Natural killer cell (primary cell): ENCODE data around the gene MOG. TPM values are rescaled to one million over a fixed set of nuclear protein-coding genes. Genes with fewer than 3 reads are reported as not detected.

Experiments used
- ATAC-seq, 3 donors: fragments of 150-1000 bp in 2 of 3; fragments of 200-7000 bp in 1 of 3; cut with Tn5 transposase; 1 replicate in 1 of 3; 2 replicates in 2 of 3; pipeline ENCODE4 v1.10.0; 2021; ENCODE audit warnings: mild to moderate bottlenecking in 2 of 3, moderate library complexity in 2 of 3
- DNase-seq, 2 donors: peaks; one replicate each; pipeline versions ENCODE4 v3.0.0 to v3.0.0-alpha.2; 2013 to 2021; ENCODE audit warnings: mixed read lengths in 1 of 2
- H3K27ac ChIP-seq: one replicate; pipeline ENCODE4 v1.5.1; 2013; ENCODE audit warnings: mild to moderate bottlenecking, low read length
- H3K27me3 ChIP-seq: one replicate; pipeline ENCODE4 v1.6.1; 2013; ENCODE audit warnings: low read length; ENCODE audit not compliant: control insufficient read depth, insufficient read depth
- H3K36me3 ChIP-seq: one replicate; pipeline ENCODE4 v1.6.1; 2013; ENCODE audit warnings: low read length; ENCODE audit not compliant: control insufficient read depth, insufficient read depth
- H3K4me1 ChIP-seq: one replicate; pipeline ENCODE4 v1.6.1; 2013; ENCODE audit warnings: low read length; ENCODE audit not compliant: control insufficient read depth, insufficient read depth
- H3K4me3 ChIP-seq: one replicate; pipeline ENCODE4 v1.5.1; 2013; ENCODE audit warnings: low read length
- H3K9me3 ChIP-seq: one replicate; pipeline ENCODE4 v1.6.1; 2013; ENCODE audit warnings: low read length; ENCODE audit not compliant: control insufficient read depth, insufficient read depth
- H3K27ac Mint-ChIP-seq, 2 donors: one replicate each; pipeline ENCODE4 v1.8.0; 2022; ENCODE audit warnings: mild to moderate bottlenecking in 2 of 2, mixed read lengths in 2 of 2, moderate library complexity in 1 of 2
- H3K27me3 Mint-ChIP-seq, 2 donors: one replicate each; pipeline ENCODE4 v1.8.0; 2022; ENCODE audit warnings: low read depth in 2 of 2, mixed read lengths in 2 of 2
- H3K36me3 Mint-ChIP-seq: one replicate; pipeline ENCODE4 v1.8.0; 2022; ENCODE audit warnings: mixed read lengths
- H3K4me1 Mint-ChIP-seq, 2 donors: one replicate each; pipeline ENCODE4 v1.8.0; 2022; ENCODE audit warnings: mixed read lengths in 2 of 2
- H3K4me3 Mint-ChIP-seq: one replicate; pipeline ENCODE4 v1.8.0; 2022; ENCODE audit warnings: mild to moderate bottlenecking, moderate library complexity, mixed read lengths
- H3K9me3 Mint-ChIP-seq, 2 donors: one replicate each; pipeline ENCODE4 v1.8.0; 2022; ENCODE audit warnings: mixed read lengths in 2 of 2
- CTCF ChIP-seq: fragments of 200-600 bp; IDR thresholded peaks from one replicate; pipeline ENCODE4 v1.8.0; 2022; ENCODE audit warnings: antibody characterized with exemption
- WGBS: methylation state at CpG from one replicate; pipeline ENCODE4 v1.1.7; 2013; ENCODE audit warnings: missing lambda C conversion rate; ENCODE audit not compliant: insufficient coverage; 5-methylcytosine and 5-hydroxymethylcytosine counted together
- intact Hi-C: fragments of 100-400 bp; cut with micrococcal nuclease; formaldehyde crosslinking; loops from one replicate; pipeline ENCODE4 v1.14.2; 2022
- total RNA-seq, 4 donors: library from RNA; stranded (reverse); fragments of 120-200 nt in 1 of 4; gene quantifications; one replicate each; pipeline versions ENCODE4 v1.2.3 to v1.2.4, GENCODE V29; 2013 to 2022

The MOG gene
- total RNA-seq, 3 donors from 2014 or later (not counting 1 experiment from before 2014, with no cell fraction given), result not detected

GRCh38 chr6:29620630-29621029 is 36.3 kb upstream of the MOG start:
- H3K27ac Mint-ChIP-seq, result no peak overlapping the region
- H3K36me3 ChIP-seq, result no peaks in the 10 kb centered on the region
- H3K4me3 ChIP-seq, result no peak overlapping the region
- intact Hi-C loops, result no loop called here
- TF ChIP-seq CTCF, result no peak
- H3K4me3 Mint-ChIP-seq, result no peak overlapping the region
- ATAC-seq (no peak), DNase-seq (no peak)
- no peaks in the 10 kb centered on the region for H3K27me3 ChIP-seq
- H3K27me3 Mint-ChIP-seq, result peaks cover 6 to 24% of the 10 kb centered on the region in 2 donors
- no peaks in the 10 kb centered on the region for H3K4me1 Mint-ChIP-seq
- H3K9me3 ChIP-seq, result no peaks in the 10 kb centered on the region
- H3K9me3 Mint-ChIP-seq, result no peaks in the 10 kb centered on the region
- no peaks in the 10 kb centered on the region for H3K36me3 Mint-ChIP-seq
- 87% methylated on average over 4 of the region's 4 CpGs for WGBS
- no peaks in the 10 kb centered on the region for H3K4me1 ChIP-seq
- no peak overlapping the region for H3K27ac ChIP-seq

GRCh38 chr6:29624520-29624961 is 32.4 kb upstream of the MOG start:
- Histone ChIP-seq H3K4me1 (peaks cover 18% of the 10 kb centered on the region), H3K36me3 (no peaks in the 10 kb centered on the region), H3K27ac (no peak overlapping the region), H3K4me3 (no peak overlapping the region), H3K27me3 (peaks cover under 1% of the 10 kb centered on the region), H3K9me3 (no peaks in the 10 kb centered on the region)
- H3K4me3 Mint-ChIP-seq, result no peak overlapping the region
- TF ChIP-seq CTCF, result no peak
- no peak overlapping the region for H3K27ac Mint-ChIP-seq
- intact Hi-C loops, result no loop called here
- no peak for DNase-seq
- 94% methylated on average over 3 of the region's 3 CpGs for WGBS
- peaks cover 0 to 17% of the 10 kb centered on the region in 2 donors for H3K4me1 Mint-ChIP-seq
- no peaks in the 10 kb centered on the region for H3K36me3 Mint-ChIP-seq
- H3K27me3 Mint-ChIP-seq, result peaks cover 18 to 45% of the 10 kb centered on the region in 2 donors
- no peak for ATAC-seq
- no peaks in the 10 kb centered on the region for H3K9me3 Mint-ChIP-seq

- 72% methylated on average over 7 of the region's 7 CpGs for WGBS
- no peak overlapping the region for H3K4me3 Mint-ChIP-seq
- no peak overlapping the region for H3K27ac ChIP-seq
- no peaks in the 10 kb centered on the region for H3K36me3 ChIP-seq
- no peak overlapping the region for H3K27ac Mint-ChIP-seq
- H3K9me3 Mint-ChIP-seq, result no peaks in the 10 kb centered on the region
- H3K4me1 Mint-ChIP-seq, result peaks cover 0 to 17% of the 10 kb centered on the region in 2 donors
- H3K27me3 ChIP-seq, result peaks cover 8% of the 10 kb centered on the region
- no peak for TF ChIP-seq CTCF
- H3K36me3 Mint-ChIP-seq, result no peaks in the 10 kb centered on the region
- ATAC-seq, result no peak
- no peaks in the 10 kb centered on the region for H3K9me3 ChIP-seq
- no peak for DNase-seq
- H3K4me3 ChIP-seq, result no peak overlapping the region
- peaks cover 18% of the 10 kb centered on the region for H3K4me1 ChIP-seq
- peaks cover 23 to 54% of the 10 kb centered on the region in 2 donors for H3K27me3 Mint-ChIP-seq
- intact Hi-C loops, result no loop called here
Observed at GRCh38 chr6:29625337-29625930, 31.5 kb upstream of the MOG start.
